Lower leg skin (tissue), 4 donors: Measurements from ENCODE around the gene IL4I1. TPM values are rescaled to one million over a fixed set of nuclear protein-coding genes. Genes with fewer than 3 reads are reported as not detected.

Experiments
- DNase-seq, 2 donors: peaks; one replicate each; pipeline ENCODE4 v3.0.0-alpha.2; 2019; ENCODE audit warnings: low spot score in 2 of 2
- H3K4me3 ChIP-seq: fragments of 200-600 bp; sonication (generic); 2 replicates; pipeline ENCODE4 v1.5.1; 2017; ENCODE audit warnings: mild to moderate bottlenecking, low read depth; ENCODE audit not compliant: poor library complexity, severe bottlenecking
- POLR2A ChIP-seq, 2 donors: fragments of 450-650 bp; IDR thresholded peaks; one replicate each; pipeline ENCODE4 v1.6.1; 2016 to 2017; ENCODE audit warnings: antibody characterized with exemption in 2 of 2, mild to moderate bottlenecking in 1 of 2, moderate library complexity in 1 of 2
- WGBS, 2 donors: methylation state at CpG; one replicate each; pipeline ENCODE4 v1.1.5; 2018; 5-methylcytosine and 5-hydroxymethylcytosine counted together
- intact Hi-C: fragments of 100-400 bp; cut with DNase I; formaldehyde crosslinking; loops from one replicate; pipeline ENCODE4 v1.15.0; 2023; ENCODE audit warnings: low total_unique reads
- total RNA-seq, 4 donors: library from RNA; depleted of rRNA; stranded (reverse); fragments of >200 nt; gene quantifications; one replicate each; pipeline ENCODE4 v1.1.0, GENCODE V29; 2016
- TF ChIP-seq, protein P1 (sequence below), 3 donors: fragments of 450-650 bp; IDR thresholded peaks; one replicate each; pipeline ENCODE4 v1.5.1; 2016; ENCODE audit warnings: antibody characterized with exemption in 3 of 3, mild to moderate bottlenecking in 3 of 3, moderate library complexity in 2 of 3

The IL4I1 gene
- total RNA-seq, 4 donors from 2014 or later: 0.42 TPM; not detected in 3

DNA sequence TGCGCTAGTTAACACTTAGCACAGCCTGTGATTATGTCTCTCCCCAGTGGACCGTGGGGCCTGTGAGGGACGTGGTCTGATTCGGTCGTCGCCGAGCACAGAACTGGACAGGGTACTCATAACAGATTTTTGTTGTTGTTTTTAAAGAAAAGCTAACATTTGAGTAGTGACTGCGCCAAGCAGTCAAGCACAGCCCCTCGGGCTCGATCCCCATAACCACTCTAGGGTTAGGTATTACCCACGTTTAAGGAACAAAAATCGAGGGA is 46.5 kb downstream of the IL4I1 start:
- TF ChIP-seq, protein P1, sequence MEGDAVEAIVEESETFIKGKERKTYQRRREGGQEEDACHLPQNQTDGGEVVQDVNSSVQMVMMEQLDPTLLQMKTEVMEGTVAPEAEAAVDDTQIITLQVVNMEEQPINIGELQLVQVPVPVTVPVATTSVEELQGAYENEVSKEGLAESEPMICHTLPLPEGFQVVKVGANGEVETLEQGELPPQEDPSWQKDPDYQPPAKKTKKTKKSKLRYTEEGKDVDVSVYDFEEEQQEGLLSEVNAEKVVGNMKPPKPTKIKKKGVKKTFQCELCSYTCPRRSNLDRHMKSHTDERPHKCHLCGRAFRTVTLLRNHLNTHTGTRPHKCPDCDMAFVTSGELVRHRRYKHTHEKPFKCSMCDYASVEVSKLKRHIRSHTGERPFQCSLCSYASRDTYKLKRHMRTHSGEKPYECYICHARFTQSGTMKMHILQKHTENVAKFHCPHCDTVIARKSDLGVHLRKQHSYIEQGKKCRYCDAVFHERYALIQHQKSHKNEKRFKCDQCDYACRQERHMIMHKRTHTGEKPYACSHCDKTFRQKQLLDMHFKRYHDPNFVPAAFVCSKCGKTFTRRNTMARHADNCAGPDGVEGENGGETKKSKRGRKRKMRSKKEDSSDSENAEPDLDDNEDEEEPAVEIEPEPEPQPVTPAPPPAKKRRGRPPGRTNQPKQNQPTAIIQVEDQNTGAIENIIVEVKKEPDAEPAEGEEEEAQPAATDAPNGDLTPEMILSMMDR (IDR thresholded peaks at IDR 0.05): no peak
- no peak for TF ChIP-seq POLR2A (IDR thresholded peaks at IDR 0.05)
- 52 to 65% methylated on average over 12 of the region's 12 CpGs for WGBS, 2 donors
- intact Hi-C loops: no loop called here
- no peak overlapping the region for H3K4me3 ChIP-seq
- peak in 1 of 2 donors; percentile 87 for DNase-seq

DNA sequence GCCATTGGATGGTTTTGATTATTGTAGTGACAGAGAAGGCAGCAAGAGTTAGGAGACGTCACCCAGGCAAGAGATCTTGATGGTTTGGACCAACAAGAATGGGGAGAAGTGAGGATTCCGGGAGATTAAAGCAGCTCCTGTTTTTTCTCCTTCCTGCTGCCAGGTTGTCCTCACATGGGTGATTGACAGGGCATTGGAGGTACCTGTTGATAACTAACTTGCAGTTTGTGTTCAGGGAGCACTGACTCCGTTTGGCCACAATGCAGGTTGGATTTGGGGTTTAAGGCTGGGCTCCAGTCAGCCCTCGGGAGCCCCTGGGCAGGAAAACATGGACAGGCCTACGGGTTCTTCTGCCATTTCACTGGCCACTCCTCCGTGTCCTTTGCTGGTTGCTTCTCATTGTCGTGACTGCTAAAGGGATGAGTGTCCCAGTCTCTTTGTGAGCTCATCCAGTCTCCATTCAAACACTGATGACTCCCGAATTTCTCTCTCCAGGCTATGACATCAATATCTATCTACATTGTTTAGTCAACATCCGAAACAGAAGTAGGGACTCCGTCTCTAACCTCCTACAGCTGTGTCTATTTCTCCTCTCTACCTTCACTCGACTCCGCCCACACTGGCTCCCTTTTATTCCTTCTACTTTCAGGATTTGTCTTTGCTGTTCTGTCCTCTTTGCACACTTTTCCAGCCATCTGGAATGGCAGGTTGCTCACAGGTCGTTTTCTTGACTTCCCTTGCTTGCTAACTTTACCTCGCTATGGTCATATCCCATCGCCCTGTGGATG is 47.1 kb downstream of the IL4I1 start:
- intact Hi-C loops: no loop called here
- TF ChIP-seq, protein P1 (IDR thresholded peaks at IDR 0.05): no peak
- no peak for TF ChIP-seq POLR2A (IDR thresholded peaks at IDR 0.05)
- no peak overlapping the region for H3K4me3 ChIP-seq
- WGBS, 2 donors: 91% methylated on average over 15 of the region's 15 CpGs
- peak in 1 of 2 donors; percentile 19 for DNase-seq

DNA sequence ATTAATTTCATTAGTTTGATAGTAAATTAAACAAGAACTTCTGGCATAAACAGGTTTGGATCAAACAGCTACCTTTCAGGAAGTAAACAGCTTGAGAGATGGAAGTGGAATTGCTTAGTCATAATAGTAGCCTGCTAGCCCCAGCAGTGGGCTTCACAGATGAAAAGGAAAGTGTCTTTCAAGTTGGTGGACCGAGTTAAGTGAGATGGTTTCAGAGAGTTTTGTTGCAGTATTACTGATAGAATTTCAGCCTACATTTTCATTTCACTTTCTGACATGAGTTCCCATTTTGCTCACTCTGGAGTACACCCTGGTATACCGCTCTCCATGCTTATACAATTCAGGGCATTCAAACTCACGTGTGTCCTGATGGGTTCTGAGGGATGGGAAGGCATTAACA is 47.7 kb downstream of the IL4I1 start:
- no peak for DNase-seq
- 88 to 93% methylated on average over 3 of the region's 3 CpGs for WGBS, 2 donors
- intact Hi-C loops: no loop called here
- no peak for TF ChIP-seq POLR2A (IDR thresholded peaks at IDR 0.05)
- TF ChIP-seq, protein P1 (IDR thresholded peaks at IDR 0.05): no peak
- H3K4me3 ChIP-seq: no peak overlapping the region

DNA sequence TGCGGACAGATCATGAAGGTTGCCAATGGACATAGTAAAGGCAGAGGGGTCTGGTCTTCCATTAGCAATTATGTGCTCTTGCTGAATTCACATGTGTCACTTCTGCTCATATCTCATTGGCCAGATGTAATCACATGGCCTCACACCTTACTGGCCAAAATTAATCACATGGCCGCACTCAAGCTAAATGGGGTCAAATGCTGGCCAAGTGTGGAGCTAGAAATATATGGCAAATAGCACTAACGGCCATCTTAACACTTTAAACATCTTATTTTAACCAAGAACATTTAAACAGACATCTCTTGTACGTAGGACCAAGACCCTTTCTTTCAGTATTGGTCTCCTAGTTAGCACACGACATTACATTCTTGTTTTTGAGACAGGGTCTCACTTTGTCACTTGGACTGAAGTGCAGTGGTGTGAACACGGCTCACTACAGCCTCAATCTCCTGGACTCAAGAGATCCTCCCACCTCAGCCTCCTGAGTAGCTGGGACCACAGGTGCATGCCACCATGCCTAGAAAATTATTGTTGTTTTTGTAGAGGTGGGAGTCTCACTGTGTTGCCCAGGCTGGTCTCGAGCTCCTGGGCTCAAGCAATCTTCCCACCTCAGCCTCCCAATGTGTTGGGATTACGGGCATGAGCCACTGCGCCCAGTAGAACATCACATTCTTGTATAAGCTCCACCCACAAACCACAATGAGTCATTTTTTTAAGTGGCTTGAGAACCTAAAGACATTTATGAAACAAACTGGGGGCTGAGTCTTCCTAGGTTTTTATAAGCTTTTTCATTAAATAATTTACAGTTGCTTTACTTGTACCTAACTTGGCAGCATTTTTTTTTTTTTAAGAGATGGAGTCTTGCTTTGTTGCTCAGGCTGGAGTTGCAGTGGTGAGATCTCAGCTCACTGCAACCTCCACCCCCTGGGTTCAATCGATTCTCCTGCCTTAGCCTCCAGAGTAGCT is 48.7 kb downstream of the IL4I1 start:
- TF ChIP-seq, protein P1 (IDR thresholded peaks at IDR 0.05): no peak
- TF ChIP-seq POLR2A (IDR thresholded peaks at IDR 0.05): no peak
- DNase-seq: no peak
- no peak overlapping the region for H3K4me3 ChIP-seq
- WGBS, 2 donors: 82 to 85% methylated on average over 10 of the region's 10 CpGs
- intact Hi-C loops: no loop called here

- H3K4me3 ChIP-seq: no peak overlapping the region
- no peak for TF ChIP-seq POLR2A (IDR thresholded peaks at IDR 0.05)
- TF ChIP-seq, protein P1 (IDR thresholded peaks at IDR 0.05): no peak
- intact Hi-C loops: no loop called here
- 82% methylated on average over 5 of the region's 5 CpGs for WGBS, 2 donors
- DNase-seq: no peak
Measured at GRCh38 chr19:49846408-49846807, 50.3 kb downstream of the IL4I1 start.
